Activated T-cell treated with anti-CD3 and anti-CD28 coated beads for 48 hours (primary cell): ENCODE measurements around the gene SNHG17.
"Not testable (repeated sequence)": the region's sequence is repeated elsewhere in the genome, so short reads cannot be mapped to it uniquely, and the experiment has no call there.

ENCODE experiments used
- DNase-seq: peaks from one replicate; pipeline ENCODE4 v3.0.0-alpha.2; 2020; ENCODE audit warnings: low read depth

Gene SNHG17

DNA sequence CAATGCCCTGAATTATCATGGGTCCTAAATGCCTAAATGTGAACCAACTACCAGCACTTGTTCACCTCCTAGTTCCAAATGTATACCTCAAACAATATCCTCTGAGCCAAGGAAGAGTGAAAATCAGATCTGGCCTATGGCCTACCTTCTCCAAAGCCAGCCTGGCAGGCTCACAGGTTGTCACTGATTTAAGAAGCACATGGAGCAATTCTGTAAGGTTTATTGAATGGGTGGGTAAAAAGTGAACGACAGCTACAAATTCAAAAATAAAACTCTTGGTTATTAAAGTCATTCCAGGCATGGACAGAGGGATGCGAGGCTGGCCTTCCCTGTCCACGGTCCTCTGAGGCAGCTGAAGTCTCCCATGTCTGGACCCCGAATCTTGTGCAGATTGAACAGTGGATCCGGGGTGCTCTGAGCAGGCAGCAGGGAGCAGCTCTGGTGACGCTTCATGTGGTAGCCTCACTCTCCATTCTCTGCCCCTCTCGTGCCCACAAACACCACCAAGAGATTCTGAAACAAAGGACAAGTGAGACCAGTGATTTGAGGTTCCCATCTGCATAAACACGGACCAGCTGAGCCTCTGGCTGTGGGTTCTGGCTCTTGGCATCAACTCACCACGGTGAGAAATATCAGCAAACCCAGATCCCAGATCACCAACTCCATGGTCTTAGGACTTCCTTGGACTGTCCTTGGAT lies 14.6 kb downstream of the SNHG17 start:
- DNase-seq = no peak

DNA sequence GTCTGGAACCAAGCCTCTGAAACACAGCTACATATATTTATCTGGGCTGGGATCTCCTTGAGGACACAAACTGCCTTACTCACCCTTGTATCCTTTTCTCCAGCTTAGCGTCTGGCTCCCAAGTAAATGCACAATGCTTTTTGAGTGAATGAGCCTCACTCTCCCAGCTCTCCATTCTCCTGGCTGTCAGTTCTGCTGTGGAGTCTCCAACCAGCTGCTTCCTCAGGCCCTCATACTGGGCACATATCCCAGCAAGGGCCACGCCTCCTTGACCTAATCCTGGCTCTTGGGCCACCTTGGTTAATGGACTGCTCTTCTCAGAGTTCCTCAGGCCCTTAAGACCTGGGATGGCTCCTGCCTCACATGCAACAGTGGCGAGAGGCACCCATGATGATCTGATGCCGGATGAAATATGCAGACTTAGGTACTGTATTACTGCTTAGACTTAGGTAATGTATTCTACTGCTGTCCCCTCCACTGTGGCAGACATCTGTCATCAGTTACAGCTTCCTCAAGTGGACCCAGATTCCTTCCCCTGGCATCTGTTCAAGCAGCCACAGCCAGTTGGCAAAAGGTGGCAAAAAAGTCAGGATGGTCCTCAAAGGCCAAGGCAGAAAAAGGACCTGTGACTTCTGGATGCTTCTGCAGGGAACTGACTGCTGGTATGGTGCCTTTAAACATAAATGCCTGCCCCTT lies 16.5 kb downstream of the SNHG17 start:
- no peak for DNase-seq

DNA sequence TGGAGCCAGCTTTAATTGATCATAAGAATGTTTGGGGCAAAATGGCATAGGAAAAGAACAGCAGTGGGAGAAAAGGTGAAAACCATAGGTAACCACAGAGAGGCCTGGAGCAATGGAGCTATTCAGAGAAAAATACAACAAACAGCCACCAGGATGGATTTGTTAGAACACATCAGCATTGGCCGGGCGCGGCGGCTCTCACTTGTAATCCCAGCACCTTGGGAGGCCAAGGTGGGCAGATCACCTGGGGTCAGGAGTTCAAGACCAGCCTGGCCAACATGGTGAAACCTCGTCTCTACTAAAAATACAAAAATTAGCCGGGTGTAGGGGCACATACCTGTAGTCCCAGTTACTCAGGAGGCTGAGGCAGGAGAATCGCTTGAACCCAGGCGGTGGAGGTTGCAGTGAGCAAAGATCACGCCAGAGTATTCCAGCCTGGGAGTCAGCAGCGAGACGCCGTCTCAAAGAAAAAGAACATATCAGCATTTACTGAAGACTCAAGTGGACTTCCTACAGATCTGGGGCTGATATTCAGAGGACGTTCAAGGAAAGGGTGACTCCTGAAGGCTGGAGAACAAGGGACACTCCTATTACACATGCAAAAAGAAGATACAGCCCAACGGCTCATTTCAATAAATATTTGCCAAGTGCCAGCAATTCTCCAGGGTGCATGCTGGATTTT lies 20.2 kb downstream of the SNHG17 start:
- no peak for DNase-seq

DNA sequence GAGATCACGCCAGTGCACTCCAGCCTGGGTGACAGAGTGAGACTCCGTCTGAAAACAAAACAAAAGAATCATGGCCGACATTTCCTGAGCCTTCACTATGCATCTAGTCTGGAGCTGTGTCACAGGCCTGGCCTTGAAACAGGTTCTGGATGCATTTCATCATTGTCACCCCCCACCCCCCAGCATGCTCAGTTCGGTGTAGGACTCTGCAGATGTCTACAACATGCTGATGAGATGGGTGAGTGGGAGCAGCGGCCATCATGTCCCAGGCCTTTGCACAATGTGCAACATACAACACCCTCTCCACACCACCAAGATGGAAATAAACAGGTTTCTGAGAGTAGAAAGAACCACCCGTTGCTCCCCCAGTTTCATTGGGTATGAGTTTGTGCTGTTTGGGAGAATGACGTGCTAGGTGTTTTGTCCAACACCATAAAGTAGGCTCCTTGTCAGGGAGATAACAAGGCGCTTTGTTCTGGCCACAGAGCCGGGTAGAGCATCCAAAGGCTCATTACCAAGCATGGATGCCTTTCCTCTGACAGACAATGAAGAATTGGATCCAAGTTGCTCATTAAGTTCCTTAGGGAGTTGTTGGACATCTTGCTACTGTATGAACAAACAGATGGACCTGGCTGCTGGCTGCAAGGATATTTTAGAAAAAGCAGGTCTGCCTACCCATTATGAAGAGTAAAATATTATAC lies 22.1 kb downstream of the SNHG17 start:
- no peak for DNase-seq

DNA sequence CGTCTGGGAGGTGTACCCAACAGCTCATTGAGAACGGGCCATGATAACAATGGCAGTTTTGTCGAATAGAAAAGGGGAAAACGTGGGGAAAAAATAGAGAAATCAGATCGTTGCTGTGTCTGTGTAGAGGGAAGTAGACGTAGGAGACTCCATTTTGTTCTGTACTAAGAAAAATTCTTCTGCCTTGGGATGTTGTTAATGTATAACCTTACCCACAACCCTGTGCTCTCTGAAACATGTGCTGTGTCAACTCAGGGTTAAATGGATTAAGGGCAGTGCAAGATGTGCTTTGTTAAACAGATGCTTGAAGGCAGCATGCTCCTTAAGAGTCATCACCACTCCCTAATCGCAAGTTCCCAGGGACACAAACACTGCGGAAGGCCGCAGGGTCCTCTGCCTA lies 27.3 kb downstream of the SNHG17 start:
- DNase-seq = not testable (repeated sequence)

DNA sequence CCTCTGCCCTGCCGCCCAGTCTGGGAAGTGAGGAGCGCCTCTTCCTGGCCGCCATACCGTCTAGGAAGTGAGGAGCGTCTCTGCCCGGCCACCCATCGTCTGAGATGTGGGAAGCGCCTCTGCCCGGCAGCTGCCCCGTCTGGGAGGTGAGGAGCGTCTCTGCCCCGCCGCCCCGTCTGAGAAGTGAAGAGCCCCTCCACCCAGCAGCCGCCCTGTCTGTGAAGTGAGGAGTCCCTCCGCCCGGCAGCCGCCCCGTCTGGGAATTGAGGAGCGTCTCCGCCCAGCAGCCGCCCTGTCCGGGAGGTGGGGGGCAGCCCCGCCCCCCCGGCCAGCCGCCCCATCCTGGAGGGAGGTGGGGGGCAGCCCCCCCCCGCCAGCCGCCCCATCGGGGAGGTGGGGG lies 27.8 kb downstream of the SNHG17 start:
- DNase-seq = no peak

DNA sequence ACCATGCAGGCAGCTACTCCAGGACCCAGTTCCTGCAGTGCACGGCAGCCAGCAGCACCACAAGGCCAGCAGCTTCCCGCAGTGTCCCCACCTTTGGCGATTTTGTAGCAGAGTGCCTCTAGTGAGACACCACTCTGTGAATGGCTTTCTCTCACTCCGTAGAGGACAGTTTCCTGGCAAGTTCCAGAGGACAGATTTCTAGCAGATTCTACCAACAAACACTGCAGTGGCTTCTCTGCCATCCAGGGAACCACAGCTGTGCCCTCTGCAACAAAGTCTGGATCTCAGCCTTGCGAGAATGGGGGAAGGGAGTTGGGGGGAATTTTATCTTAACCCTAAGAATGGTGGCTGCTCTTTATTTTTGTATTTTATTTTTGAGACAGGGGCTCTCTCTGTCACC lies 28.7 kb downstream of the SNHG17 start:
- no peak for DNase-seq

DNA sequence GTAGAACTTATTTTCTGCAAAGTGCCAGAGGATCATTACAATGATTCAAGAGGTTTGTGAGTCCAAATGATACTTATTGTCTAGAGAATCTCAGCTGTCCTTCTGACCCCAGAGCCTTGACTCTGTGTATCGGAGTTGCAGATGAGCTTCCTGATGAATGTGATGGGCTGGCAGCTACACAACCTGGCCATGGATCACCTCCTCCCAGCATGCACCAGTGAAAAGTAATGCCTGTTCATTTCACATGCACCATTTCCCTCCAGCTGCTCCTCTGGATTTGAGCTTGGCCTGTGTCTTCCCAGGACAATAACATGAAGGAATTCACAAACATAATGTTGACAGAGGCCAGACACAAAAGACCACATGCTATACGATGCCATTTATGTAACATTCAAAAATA lies 30.0 kb downstream of the SNHG17 start:
- DNase-seq = no peak

DNA sequence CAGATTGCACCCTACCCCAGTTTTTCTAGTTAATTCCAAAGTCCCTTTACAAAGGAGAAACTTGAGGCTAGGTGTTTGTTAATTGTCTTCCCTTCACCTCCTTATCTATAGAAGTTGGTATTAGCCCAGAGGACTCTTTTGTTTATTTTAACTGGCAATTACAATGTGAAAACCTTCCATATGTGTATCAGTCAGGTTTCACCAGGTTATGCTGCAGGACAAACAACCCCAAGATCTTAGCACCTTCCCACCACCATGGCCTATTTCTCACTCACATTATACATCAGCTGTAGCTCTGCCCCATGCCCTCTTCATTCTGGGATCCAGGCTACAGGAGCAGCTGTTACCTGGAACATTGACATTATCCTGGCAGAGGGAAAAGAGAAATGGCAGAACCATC lies 31.1 kb downstream of the SNHG17 start:
- no peak for DNase-seq

DNA sequence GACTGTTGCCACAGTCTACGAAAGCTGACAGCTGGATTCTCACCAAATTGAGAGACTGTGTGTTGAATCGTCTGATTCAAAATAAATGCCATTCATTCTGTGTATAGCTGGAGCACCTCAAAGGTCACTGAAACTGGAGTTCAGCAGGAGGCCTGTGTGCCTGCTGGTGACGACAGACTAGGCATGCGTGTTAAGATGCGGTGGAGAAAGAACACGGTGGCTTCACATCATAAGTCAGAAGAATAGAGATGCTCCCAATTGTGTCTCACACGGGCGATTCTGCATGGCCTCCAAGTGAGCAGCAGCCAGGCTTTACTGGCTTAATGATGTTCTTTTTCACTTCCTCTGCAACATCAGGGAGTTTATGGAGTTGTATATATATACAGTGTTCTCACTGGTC lies 32.3 kb downstream of the SNHG17 start:
- DNase-seq = no peak

DNA sequence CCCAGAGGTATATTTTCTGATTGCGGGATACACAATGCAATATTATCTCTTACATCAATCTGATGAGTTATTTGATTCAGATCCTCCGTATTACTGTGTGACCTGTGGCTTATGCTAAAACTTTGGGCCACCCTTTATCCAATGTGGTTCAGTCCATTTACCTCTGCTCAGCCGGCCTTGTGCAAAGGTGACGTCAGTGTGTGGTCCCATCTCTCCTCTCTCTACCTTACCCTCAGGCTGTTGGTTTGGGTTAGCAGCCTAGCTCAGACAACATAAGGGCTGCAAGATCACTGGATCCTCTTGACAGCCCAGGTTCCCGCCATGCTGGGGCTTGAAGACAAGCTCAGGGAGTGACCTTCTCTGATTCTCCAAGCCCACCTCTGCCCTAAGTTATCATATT lies 33.0 kb downstream of the SNHG17 start:
- no peak for DNase-seq

DNA sequence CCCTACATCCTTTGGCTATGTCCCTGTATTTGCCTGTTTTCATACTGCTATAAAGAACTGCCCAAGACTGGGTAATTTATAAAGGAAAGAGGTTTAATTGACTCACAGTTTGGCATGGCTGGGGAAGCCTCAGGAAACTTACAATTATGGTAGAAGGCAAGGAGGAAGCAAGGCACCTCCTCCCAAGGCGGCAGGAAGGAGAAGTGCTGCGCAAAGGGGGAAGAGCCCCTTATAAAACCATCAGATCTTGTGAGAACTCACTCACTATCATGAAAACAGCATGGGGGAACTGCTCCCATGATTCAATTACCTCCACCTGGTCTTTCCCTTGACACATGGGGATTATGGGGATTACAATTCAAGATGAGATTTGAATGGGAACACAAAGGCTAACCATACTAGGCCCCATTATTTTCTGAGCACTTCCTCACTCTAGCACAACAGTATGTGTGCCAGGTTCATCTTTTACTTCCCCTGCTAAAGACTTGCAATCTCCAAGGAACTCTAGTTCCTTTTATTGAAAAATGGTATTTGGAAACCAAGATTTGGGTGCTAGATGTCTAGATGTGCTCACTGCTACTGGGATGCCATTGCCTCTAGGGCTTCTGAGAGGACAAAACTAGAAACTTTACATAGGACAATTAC lies 39.3 kb downstream of the SNHG17 start:
- DNase-seq = not testable (repeated sequence)

DNA sequence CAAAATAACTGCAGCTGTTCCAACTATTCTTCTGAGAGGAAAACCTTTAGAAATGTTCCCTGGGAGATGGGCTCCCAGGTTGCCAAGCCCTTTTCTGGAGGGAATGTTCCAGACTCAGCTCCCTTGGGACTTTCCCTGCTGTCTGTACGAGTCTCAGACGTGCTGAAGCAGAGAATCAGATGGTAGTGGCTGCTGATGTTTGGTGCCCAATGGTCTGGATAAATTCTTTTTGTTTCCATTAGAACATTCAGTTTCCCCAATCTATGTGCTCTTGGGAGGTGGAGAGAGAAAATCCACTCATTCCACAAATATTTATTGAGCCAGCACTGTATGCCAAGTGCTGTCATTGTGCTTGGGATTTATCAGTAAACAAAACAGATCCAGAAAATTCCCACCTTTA lies 40.0 kb downstream of the SNHG17 start:
- no peak for DNase-seq

DNA sequence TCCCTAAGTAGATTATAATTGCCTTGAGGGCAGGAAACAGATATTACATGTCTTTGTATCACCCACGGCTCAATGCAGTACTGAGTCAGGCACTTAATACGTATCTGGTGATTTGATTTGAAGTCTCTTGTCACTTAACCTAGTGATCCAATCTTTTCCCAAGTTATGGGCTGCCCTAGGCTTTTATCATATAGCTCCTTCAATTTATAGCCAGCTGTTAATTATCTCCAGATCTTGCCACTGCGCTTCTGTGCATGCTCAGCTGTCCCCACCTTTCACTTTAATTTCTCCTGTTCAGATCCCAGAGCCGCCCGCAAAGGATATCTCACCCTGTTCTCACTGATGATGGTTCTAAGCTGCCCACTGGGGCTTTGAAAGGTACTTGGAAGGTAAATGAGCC lies 41.9 kb downstream of the SNHG17 start:
- DNase-seq = no peak

DNA sequence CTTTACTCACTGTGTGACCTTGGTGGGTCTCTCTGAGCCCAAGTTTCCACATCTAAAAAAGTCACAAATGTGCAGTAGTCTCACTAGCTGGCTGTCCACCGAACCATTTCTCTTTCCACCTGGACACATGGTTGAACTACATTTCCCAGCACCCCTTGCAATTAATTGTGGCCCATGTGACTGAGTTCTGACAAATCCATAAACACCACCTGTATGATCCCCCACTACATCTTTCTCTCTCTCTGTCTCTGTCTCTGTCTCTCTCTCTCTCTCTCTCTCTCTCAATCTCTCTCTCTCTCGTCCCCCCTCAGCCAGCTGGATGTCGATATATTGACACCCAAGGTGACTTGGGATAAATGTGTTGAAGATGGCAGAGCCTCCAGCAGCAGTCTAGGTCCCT lies 42.8 kb downstream of the SNHG17 start:
- no peak for DNase-seq

DNA sequence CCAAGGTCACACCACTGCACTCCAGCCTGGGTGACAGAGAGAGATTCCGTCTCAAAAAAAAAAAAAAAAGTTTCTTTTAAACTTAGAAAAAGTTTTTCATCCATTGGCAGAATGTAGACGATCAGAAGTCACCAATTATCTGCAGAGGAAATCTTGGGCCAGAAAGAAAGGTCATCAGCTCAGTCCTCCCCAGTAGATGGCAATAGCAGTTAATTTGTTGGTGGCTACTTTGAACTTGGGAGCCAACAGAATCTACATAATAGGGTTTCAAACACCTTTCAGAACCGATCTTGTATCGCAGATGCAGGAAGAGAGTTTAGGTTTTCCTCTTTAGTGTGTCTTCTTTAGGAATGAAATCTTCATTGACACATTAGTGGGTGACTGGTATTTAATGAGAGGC lies 47.2 kb downstream of the SNHG17 start:
- DNase-seq = no peak

DNA sequence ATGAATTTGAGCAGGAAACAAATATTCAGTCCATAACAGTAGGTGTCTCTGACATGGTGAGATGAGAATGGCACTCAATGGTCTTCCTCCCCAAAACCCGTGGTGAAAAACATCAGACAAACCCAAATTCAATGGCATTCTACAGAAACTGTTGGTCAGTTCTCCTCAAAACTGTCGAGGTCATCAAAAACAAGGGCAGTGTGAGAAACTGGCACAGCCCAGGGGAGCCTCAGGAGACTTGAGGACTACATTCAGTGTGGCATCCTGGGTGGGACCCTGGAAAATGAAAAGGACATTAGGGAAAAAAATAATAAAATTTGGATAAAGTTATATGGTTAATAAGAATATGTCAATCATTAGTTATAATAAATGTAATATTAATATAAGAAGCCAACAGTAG lies 48.3 kb downstream of the SNHG17 start:
- no peak for DNase-seq

DNA sequence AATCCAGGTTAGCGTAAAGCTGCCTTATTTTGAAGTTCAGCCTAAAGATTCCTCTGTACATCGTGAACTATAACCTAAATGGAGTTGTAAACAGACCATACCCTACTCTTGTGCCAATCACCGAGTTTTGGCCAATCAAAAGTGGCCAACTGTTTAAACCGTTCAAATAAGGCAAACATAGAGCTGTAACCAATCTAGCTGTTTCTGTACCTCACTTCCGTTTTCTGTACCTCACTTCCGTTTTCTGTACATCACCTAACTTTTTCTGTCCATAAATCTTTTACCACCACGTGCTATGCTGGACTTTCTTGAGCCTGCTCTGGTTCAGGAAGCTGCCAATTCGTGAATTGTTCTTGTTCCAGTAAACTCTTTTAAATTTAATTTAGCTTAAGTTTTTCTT lies 49.1 kb downstream of the SNHG17 start:
- DNase-seq = no peak

DNA sequence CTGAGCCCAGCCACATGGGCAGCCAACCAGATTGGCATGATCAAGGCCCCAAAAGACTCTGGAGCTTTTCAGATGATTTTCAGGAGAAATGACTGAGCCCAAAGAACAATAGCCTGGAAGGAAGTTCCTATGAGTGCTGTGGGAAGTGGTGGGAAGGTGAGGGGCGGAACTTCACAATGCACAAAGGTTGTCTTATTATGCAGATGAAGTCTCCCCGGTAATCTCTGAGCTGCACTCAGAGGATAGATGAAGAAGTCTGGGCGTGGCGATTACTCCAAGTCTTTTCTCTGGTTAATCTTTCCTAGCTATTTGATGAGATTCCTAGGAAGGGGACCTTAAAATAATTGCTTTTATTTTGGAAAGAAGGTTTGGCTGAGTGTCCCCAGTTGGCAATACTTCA lies 52.0 kb downstream of the SNHG17 start:
- no peak for DNase-seq

DNA sequence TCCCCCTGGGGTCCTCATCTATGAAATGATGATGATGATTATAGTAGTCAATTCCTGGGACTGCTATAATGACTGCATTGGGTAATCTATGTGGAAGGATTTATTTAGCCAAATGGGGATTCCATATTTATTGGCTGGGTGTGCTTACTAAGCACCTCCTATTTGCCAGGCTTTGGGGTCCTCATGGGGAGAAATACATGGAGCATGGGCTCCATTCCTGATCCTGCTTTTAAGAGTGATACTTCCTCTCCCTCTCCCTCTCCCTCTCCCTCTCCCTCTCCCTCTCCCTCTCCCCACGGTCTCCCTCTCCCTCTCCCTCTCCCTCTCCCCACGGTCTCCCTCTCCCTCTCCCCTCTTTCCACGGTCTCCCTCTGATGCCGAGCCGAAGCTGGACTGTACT lies 57.3 kb downstream of the SNHG17 start:
- DNase-seq = not testable (repeated sequence)

DNA sequence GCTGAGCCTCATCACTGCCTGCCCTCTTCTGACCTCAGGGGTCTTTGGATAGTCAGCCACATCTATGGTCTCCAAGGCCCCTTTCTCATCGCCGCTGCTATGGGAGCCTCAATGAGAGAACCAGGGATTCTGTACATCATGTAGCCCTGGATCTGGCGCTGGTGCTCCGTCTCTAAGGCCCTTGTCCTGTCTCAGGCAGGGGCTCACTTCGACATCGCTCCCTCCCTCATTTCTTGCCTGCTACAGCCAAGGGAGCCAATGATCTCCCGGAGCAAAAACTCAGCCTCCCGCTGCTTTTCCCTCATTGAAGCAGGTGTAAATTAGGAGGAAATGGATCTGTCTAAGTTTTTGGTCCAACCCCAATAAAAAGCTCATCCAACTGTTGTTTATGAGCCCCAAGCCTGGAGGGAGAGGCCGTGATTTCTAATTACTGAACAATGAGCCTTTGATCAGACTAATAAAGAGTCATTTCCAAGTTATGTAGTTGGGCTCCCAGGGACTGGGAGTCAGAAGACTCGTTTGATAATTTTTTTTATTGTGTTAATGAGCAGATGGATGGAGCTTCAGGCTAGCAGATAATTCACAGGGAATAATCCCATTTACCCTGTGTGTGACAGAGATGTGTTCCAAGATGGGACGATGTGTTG lies 58.0 kb downstream of the SNHG17 start:
- DNase-seq = no peak

DNA sequence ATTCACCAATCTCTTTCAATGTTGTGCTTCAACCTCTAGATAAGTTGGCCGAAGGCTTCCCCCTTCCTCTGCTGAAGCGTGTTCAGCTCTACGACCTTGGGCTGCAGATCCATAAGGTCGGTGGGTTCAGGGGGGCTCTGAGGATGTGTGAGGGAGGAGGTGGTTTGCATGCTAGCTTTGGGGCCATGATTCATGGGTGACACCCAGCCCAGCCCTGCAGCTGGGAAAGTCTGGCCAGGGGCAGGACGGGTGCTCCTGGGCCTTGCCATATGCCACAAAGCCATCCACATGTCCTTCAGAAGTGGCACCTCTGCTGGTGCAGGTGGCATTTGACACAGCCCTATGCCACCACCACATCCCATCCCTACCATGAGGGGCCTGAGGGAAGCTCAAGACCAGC lies 61.2 kb downstream of the SNHG17 start:
- no peak for DNase-seq
